Smooth muscle cell (in vitro differentiated cells): ENCODE data around the gene ADCY2. TPM values are rescaled to one million over a fixed set of nuclear protein-coding genes. Genes with fewer than 3 reads are reported as not detected.

Source experiments
- DNase-seq: peaks from one replicate; lab custom pipeline; 2025; ENCODE audit not compliant: unreplicated experiment; lab: John Stamatoyannopoulos, UW
- H2AFZ ChIP-seq: fragments of 200-600 bp; sonication (generic); 2 replicates; pipeline ENCODE4 v1.6.0; 2016; ENCODE audit warnings: antibody characterized with exemption, low read depth, mild to moderate bottlenecking
- H3F3A ChIP-seq: fragments of 200-600 bp; sonication (generic); 2 replicates; pipeline ENCODE4 v1.6.0; 2017; ENCODE audit warnings: antibody characterized with exemption, low read depth
- H3K27ac ChIP-seq: fragments of 200-600 bp; sonication (generic); 2 replicates; pipeline ENCODE4 v1.5.1; 2016; ENCODE audit warnings: low read depth, mild to moderate bottlenecking
- H3K27me3 ChIP-seq: fragments of 200-600 bp; sonication (generic); 2 replicates; pipeline ENCODE4 v1.6.1; 2016; ENCODE audit warnings: low read depth, mild to moderate bottlenecking
- H3K36me3 ChIP-seq: fragments of 200-600 bp; sonication (generic); 2 replicates; pipeline ENCODE4 v1.5.1; 2016; ENCODE audit warnings: low read depth
- H3K4me1 ChIP-seq: fragments of 200-600 bp; sonication (generic); 2 replicates; pipeline ENCODE4 v1.5.1; 2016; ENCODE audit warnings: low read depth
- H3K4me2 ChIP-seq: fragments of 200-600 bp; sonication (generic); 2 replicates; pipeline ENCODE4 v1.6.0; 2016; ENCODE audit warnings: mild to moderate bottlenecking
- H3K4me3 ChIP-seq: fragments of 200-600 bp; sonication (generic); 2 replicates; pipeline ENCODE4 v1.5.1; 2016; ENCODE audit warnings: mild to moderate bottlenecking
- H3K79me2 ChIP-seq: fragments of 200-600 bp; sonication (generic); 2 replicates; pipeline ENCODE4 v1.6.0; 2016; ENCODE audit warnings: low read depth, mild to moderate bottlenecking
- H3K9ac ChIP-seq: fragments of 200-600 bp; sonication (generic); 2 replicates; pipeline ENCODE4 v1.6.0; 2016; ENCODE audit warnings: low read depth
- H3K9me3 ChIP-seq: fragments of 200-600 bp; sonication (generic); replicated peaks from 2 replicates; pipeline ENCODE4 v1.5.1; 2016; ENCODE audit warnings: low read depth
- H4K20me1 ChIP-seq: fragments of 200-600 bp; sonication (generic); 2 replicates; pipeline ENCODE4 v1.6.0; 2016; ENCODE audit warnings: low read depth
- CTCF ChIP-seq: fragments of 200-600 bp; sonication (generic); IDR thresholded peaks from 2 replicates; pipeline ENCODE4 v1.5.1; 2017; ENCODE audit warnings: borderline replicate concordance, mild to moderate bottlenecking, antibody characterized with exemption; ENCODE audit not compliant: insufficient read depth, poor library complexity, severe bottlenecking
- WGBS: methylation state at CpG from one replicate; pipeline ENCODE4 v1.1.7; 2016; ENCODE audit warnings: low lambda C conversion rate; 5-methylcytosine and 5-hydroxymethylcytosine counted together
- polyA plus RNA-seq: library from polyadenylated mRNA; unstranded; fragments of >200 nt; fragmentation: Nextera tagmentation; extraction: Ambion mirVana; gene quantifications from 2 replicates; pipeline ENCODE4 v1.2.1, GENCODE V29; 2016
- total RNA-seq: library from RNA; depleted of rRNA; stranded (reverse); fragments of >200 nt; gene quantifications from 2 replicates; pipeline ENCODE4 v1.2.3, GENCODE V29; 2014

Gene ADCY2
- total and polyA plus RNA-seq, 2 experiments from 2014 or later, result 2.8 to 8.0 TPM

DNA sequence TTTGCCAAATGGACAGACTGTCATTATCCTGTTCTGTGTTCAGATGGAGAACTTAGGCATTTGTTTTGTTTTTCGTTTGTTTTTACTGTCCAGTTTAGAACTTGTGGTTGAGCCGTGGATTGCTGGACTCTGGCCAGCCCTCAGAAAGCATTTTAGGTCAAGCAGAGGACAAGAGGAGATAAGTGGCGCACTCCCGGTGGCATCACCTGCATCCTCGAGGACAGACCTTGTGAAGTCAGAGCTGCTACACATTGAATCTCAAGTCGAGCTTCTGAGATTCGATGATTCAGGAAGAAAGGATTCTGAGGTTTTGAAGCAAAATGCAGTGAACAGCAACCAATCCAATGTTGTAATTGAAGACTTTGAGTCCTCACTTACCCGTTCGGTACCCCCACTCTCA is 481.9 kb downstream of the ADCY2 start:
- Histone ChIP-seq H4K20me1 (peaks cover 54% of the 10 kb centered on the region), H3K27ac (peak overlapping the region; percentile 31)

DNA sequence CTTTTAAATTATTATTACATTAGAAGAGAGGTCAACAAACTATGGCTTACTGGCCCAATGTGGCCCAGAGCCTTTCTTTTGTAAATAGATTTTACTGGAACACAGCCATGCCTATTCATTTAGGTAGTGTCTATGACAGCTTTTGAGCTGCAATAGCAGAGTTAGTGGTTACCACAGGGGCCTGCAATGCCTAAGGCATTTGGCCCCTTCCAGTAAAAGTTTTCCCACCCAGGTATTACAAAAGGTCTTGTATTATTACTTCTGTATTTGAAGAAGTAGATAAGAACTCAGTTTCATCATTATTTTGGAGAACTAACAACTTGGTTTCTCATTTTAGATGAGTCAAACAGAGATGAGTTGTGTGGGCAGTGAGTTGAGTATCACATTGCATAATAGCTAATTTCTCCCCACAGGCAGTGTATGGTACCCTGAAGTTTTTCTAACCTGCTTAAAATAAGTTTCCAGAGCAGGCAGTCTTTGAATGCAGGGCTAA is 482.5 kb downstream of the ADCY2 start:
- H3K4me3 ChIP-seq, result no peak overlapping the region
- peaks cover 29% of the 10 kb centered on the region for H3K79me2 ChIP-seq
- peaks cover 3% of the 10 kb centered on the region for H3F3A ChIP-seq
- no peaks in the 10 kb centered on the region for H3K9me3 ChIP-seq
- peak overlapping the region; percentile 31 for H3K27ac ChIP-seq
- no peaks in the 10 kb centered on the region for H3K4me1 ChIP-seq
- H4K20me1 ChIP-seq, result peaks cover 49% of the 10 kb centered on the region
- H3K9ac ChIP-seq, result no peak overlapping the region
- H3K36me3 ChIP-seq, result peaks cover 18% of the 10 kb centered on the region
- no peak overlapping the region for H2AFZ ChIP-seq
- no peak for DNase-seq
- no peak for TF ChIP-seq CTCF
- H3K27me3 ChIP-seq, result no peaks in the 10 kb centered on the region
- H3K4me2 ChIP-seq, result no peak overlapping the region

More for the DNA sequence above, 481.9 kb downstream of the ADCY2 start:
- Histone ChIP-seq H3K4me2 (no peak overlapping the region), H3K4me1 (no peaks in the 10 kb centered on the region), H3K36me3 (peaks cover 14% of the 10 kb centered on the region), H2AFZ (no peak overlapping the region), H3K9me3 (no peaks in the 10 kb centered on the region), H3K4me3 (no peak overlapping the region), H3K27me3 (no peaks in the 10 kb centered on the region), H3K79me2 (peaks cover 34% of the 10 kb centered on the region), H3F3A (peaks cover 3% of the 10 kb centered on the region), H3K9ac (no peak overlapping the region)
- DNase-seq, result no peak
- 94% methylated on average over 9 of the region's 9 CpGs for WGBS
- TF ChIP-seq CTCF, result no peak
